GM19438 (cell line): ENCODE data around the gene EFCC1.
"Not testable (repeated sequence)": the region's sequence is repeated elsewhere in the genome, so short reads cannot be mapped to it uniquely, and the experiment has no call there.

Experiments used
- ATAC-seq: cut with Tn5 transposase; IDR thresholded peaks from one replicate; pipeline ENCODE4 v1.9.1; 2021; ENCODE audit warnings: low read depth; ENCODE audit not compliant: unreplicated experiment

Gene EFCC1

DNA sequence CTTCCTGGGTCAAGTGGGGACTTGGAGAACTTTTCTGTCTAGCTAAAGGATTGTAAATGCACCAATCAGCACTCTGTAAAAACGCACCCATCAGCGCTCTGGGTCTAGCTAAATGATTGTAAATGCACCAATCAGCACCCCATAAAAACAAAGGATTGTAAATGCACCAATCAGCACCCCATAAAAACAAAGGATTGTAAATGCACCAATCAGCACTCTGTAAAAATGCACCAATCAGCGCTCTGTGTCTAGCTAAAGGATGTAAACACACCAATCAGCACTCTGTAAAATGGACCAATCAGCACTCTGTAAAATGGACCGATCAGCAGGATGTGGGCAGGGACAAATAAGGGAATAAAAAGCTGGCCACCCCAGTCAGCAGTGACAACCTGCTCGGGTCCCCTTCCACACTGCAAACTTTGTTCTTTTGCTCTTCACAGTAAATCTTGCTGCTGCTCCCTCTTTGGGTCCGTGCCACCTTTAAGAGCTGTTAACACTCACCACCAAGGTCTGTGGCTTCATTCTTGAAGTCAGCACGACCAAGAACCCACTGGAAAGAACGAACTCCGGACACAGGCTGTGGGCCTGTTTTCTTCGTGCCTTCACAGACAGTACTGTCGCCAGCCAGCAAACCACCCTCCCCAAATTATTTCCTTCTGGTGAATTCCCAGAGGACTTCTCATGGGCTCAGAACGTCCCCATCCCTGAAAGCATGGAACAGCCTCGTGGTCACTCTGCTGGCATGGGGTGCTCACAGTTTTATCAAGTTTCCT lies 68.4 kb downstream of the EFCC1 start:
- not testable (repeated sequence) for ATAC-seq

DNA sequence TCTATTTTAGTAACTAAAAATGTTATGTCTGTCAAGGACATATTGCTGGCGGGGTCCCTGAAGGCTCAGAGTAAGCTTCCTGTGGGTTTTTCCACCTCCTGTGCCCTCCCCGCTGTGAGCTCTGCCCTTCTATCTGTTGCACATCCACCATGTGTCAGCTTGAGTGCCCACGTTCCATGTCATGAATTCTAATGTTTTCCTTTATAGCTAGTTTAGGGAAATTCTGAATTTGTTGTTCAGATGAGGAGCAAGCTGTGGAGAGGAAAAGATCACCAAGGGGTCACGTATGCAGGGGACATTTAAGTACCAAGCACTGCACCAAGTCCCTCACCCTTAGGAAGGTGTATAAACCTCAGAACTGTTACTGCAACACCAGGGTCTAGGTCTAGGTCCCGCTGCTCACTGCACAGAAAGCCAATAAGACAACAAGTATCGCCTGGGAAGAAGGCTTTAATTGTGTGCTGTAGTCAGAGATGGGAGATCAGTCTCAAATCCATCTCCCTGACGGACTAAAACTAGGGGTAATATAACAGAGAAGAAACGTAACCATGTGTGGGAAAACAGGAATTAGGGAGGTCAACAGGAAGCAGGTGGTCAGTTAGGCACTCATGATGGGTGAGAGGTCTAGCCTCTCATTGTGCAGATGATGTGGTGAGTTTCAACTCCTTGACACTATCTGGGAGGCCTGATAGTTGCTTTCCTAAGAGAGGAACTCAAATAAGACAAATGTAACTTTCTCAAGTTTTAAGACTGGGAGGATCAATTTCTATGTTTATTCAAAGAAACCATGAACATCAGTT lies 69.2 kb downstream of the EFCC1 start:
- no peak for ATAC-seq

DNA sequence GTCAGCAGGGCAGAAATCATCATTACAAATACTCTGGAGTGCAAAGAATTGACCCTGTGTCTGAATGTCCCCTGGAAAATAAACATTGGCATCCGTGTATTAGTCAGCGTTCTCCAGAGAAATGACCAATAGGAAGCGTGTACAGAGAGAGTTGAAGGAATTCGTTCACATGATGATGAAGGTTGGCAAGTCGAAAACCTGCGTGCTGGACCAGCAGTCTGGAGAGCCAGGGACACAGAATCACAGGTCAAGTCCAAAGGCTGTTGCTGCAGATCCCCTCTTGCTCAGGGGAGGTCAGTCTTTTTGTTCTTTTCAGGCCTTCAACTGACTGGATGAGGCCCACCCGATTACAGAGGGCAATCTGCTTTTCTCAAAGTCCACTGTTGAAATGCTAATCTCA lies 76.1 kb downstream of the EFCC1 start:
- no peak for ATAC-seq

DNA sequence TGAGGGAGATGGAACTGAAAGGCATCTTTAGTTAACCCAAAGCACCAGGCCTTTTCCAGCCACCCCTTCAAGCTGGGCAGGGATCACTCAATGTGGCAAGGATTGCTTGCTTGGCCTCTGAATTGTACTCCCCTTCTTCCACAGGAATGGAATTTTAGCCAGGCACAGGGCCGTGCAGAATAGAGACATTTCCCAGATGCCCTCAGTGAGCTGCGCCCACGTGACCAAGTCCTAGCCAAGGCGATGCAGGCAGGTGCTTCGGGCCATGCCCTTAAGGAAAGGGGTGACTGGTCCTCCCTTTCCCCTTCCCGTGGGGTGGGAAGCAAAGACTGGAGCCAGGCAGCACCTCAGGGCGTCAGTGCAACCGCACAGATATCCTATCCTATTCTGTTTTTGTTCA lies 77.4 kb downstream of the EFCC1 start:
- ATAC-seq, result no peak

DNA sequence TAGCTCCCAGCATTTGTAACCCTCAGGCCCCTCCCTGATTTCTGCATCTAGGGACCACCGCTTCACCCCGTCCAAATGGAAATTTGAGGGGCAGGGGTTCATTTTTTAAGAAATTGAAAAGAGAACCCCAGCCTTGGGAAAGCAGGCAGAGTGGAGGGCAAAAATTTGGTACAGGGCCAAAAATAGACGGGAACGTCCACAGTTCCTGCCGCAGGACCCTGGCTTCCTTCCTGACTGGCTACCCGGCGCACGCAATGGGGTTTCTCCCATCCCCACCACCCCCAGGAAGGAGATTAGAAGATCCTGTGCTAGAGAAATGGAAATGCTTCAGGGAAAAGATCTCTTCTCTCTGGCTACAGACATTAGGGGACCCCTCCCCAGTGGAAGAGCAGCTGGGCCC lies 80.4 kb downstream of the EFCC1 start:
- ATAC-seq, result no peak

DNA sequence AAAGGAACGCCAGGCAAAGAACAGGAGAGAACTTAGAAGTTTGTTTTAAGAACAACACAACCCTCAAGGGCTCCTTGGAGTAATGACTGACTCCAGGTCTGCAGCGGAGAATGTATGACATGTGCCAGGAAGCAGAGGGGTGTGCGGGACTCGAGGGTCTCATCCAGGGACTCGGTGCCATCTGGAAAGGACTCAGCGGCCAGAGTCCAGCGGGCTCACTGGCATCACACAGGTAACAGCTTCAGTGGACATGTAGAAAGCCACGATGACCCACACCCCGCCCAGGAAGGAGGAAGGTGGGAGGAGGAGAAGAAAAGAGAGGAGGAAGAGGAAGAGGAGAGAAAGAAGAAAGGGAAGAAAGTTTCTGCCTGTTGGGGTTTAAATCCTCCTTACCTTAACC lies 80.9 kb downstream of the EFCC1 start:
- no peak for ATAC-seq

DNA sequence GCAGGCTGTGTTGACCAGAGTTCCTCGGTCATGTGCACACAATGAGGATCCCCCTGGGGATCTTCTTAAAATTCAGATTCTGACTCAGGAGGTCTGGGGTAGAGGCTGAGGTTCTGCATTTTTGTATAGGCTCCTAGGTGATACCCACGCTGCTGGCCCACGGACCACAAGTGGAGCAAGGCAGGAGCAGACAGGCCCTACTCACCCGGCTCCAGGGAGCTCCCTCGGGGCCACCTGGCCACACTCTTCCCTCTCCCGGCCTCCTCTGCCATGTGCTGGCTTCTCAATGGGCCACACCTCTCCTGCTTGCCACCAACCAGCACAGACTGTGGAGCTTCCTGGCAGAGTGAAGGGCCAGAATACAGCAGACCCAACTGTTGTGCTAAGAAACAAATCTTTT lies 83.4 kb downstream of the EFCC1 start:
- no peak for ATAC-seq

DNA sequence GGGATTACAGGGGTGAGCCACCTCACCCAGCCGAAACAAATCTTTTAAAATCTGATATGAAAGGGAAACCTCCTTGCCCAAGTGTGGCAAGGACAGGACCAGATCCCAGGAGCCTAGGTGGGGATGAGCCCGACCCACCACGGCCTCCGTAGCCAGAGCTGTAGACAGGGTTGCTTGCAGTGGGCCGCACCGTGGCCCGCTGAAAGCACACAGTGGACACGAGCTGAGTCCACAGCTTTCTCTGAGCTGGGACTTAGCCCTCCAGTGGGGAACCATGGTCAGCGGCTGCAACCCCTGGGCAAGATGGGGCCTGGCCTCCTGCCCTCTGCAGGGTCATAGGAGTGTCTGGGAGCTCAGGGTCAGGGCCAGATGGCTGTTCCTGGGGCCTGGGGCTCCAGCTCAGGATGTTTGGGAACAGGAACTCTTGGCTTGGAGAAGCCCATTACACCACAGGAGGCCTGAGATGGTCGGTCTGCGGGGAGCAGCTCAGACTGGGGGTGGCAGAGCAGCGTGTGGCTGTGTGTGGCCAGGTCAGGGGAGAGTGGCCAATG lies 84.1 kb downstream of the EFCC1 start:
- ATAC-seq, result no peak

DNA sequence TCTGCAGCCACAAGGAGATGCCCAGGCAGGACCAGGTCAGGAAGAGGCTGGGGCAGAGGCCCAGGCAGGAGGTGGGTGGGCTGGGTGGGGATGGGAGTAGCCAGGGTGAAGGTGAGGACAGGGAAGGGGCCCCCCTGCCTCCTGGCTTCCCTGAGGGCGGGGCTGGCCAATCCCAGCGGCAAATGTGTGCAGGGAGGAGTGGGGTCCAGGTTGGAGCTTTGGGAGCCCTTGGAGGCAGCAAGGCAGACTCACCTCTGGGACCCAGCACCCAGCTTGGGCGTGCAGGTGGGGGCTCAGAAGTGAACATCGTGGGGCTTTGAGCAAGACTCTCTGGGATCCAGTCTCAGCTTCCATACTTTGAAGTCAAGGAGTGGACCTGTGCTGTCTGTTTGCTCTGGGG lies 84.7 kb downstream of the EFCC1 start:
- ATAC-seq, result no peak

DNA sequence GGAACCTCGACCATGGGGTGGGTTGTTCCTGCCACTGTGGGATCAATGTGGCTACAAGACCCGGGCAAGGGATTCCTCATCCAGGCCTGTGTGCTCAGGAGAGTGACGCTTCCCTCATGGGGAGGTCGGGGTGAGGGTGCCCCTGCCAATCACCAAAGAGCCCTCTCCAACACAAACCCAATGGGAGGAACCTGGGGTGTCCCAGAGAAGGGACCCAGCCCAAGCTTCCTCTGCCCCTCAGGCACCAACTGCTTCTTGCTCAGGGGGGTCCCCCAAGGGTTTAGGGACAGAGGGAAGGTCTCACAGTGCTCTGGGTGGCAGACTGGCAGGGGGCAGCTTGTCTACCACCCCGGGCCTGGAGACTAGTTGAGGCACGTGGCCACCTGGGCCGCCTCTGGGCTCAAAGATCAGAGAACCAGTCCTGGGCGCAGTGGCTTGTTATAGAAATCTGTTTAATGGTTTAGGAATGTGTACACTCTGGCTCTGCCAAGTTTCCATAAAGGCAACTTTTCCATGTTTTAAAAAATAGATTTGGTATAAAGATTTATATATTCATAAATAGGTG lies 86.1 kb downstream of the EFCC1 start:
- no peak for ATAC-seq

DNA sequence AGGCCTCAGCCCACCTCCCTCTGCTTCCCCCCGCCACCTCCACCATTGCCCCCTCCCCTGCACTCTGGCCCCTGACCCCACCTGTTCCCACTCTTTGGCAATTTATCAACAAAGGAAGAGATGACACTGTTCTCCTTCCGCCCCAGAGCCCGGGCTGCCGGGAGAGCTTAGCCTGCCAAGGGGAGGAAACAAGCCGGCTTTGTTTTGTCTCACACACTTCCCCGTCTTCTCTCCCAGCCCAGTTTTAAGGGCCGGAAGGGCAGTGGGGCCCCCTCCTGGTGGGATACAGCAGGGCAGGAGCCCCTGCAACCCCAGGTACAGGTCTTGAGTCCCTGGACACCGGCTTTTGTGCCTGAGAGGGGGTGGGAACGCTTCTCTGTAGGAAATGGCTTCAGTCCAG lies 86.8 kb downstream of the EFCC1 start:
- ATAC-seq, result not testable (repeated sequence)

DNA sequence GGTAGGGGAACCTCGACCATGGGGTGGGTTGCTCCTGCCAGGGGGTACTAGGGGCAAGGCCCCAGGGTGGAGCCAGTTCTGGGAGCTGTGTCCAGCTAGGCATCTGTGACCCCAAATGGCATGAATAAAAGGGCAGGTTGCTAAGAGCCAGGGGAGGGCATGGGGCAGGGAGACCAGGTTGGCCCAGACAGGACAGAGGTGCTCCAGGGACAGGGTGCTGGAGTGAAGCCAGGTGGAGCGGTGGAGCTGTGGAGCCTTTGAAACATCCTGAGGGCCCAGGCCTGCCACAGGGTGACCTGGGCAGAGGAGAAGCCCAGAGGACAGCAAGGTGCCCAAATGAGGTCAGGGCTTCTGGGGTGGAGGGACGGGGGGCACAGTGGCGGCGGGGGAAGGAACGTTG lies 87.2 kb downstream of the EFCC1 start:
- ATAC-seq, result not testable (repeated sequence)
